CD4-positive, CD25-positive, alpha-beta regulatory T cell (primary cell): Measurements from ENCODE around the gene NOL3. TPM values are rescaled to one million over a fixed set of nuclear protein-coding genes. Genes with fewer than 3 reads are reported as not detected.

Source experiments
- ATAC-seq, 2 donors: fragments of 150-1000 bp; cut with Tn5 transposase; one replicate each; pipeline ENCODE4 v1.10.0; 2021; ENCODE audit warnings: low read depth in 2 of 2, moderate number of reproducible peaks in 2 of 2, moderate library complexity in 1 of 2
- DNase-seq, 3 donors: peaks; one replicate each; pipeline versions ENCODE4 v3.0.0 to v3.0.0-alpha.2; 2012 to 2022; ENCODE audit warnings: mixed read lengths in 1 of 3
- H3K27ac ChIP-seq: one replicate; pipeline ENCODE4 v1.7.0; 2013; ENCODE audit warnings: mild to moderate bottlenecking, low read length; ENCODE audit not compliant: insufficient read depth, poor library complexity, severe bottlenecking
- H3K27me3 ChIP-seq: one replicate; pipeline ENCODE4 v1.7.0; 2013; ENCODE audit warnings: low read length; ENCODE audit not compliant: control insufficient read depth, insufficient read depth
- H3K36me3 ChIP-seq: one replicate; pipeline ENCODE4 v1.7.0; 2013; ENCODE audit warnings: mild to moderate bottlenecking, low read length, moderate library complexity; ENCODE audit not compliant: control insufficient read depth, insufficient read depth
- H3K4me1 ChIP-seq: 2 replicates; pipeline ENCODE4 v1.7.0; 2013; ENCODE audit warnings: mild to moderate bottlenecking, low read length; ENCODE audit not compliant: insufficient read depth, control insufficient read depth, poor library complexity, severe bottlenecking
- H3K4me3 ChIP-seq: one replicate; pipeline ENCODE4 v1.7.0; 2013; ENCODE audit warnings: low read depth, mild to moderate bottlenecking, low read length, moderate library complexity
- H3K9me3 ChIP-seq, 2 experiments: 1 replicate in 1 of 2; 2 replicates in 1 of 2; pipeline ENCODE4 v1.7.0; 2013; ENCODE audit warnings: low read length in 2 of 2, mild to moderate bottlenecking in 1 of 2, moderate library complexity in 1 of 2; ENCODE audit not compliant: control insufficient read depth in 2 of 2
- H3K27ac Mint-ChIP-seq, 3 donors: one replicate each; pipeline ENCODE4 v1.8.0; 2020 to 2022; ENCODE audit warnings: mild to moderate bottlenecking in 3 of 3, mixed read lengths in 3 of 3, moderate library complexity in 2 of 3
- H3K27me3 Mint-ChIP-seq: one replicate; pipeline ENCODE4 v1.8.0; 2022; ENCODE audit warnings: mild to moderate bottlenecking, mixed read lengths
- H3K36me3 Mint-ChIP-seq: one replicate; pipeline ENCODE4 v1.8.0; 2020; ENCODE audit warnings: mixed read lengths
- H3K4me1 Mint-ChIP-seq, 4 donors: one replicate each; pipeline ENCODE4 v1.8.0; 2020 to 2022; ENCODE audit warnings: mixed read lengths in 4 of 4, mild to moderate bottlenecking in 1 of 4
- H3K4me3 Mint-ChIP-seq, 4 donors: one replicate each; pipeline ENCODE4 v1.8.0; 2020 to 2022; ENCODE audit warnings: mild to moderate bottlenecking in 4 of 4, mixed read lengths in 4 of 4, moderate library complexity in 3 of 4
- H3K9me3 Mint-ChIP-seq, 7 donors: one replicate each; pipeline ENCODE4 v1.8.0; 2020 to 2022; ENCODE audit warnings: mixed read lengths in 7 of 7, mild to moderate bottlenecking in 3 of 7, moderate library complexity in 2 of 7
- polyA plus RNA-seq, 4 donors: library from polyadenylated mRNA; unstranded; fragments of 300-500 nt; fragmentation: Illumina TruSeq; gene quantifications; one replicate each; pipeline ENCODE4 v1.2.3, GENCODE V29; 2021
- total RNA-seq: library from RNA; stranded (reverse); gene quantifications from one replicate; pipeline ENCODE4 v1.2.3, GENCODE V29; 2022

The NOL3 gene
- total and polyA plus RNA-seq, 5 donors from 2014 or later = 2.3 TPM; not detected in 4

GRCh38 chr16:67163999-67164558 is 6.3 kb upstream of the NOL3 start:
- Histone ChIP-seq H3K36me3 (no peaks in the 10 kb centered on the region), H3K9me3 (no peaks in the 10 kb centered on the region), H3K4me3 (no peak overlapping the region), H3K27ac (no peak overlapping the region), H3K4me1 (peaks cover 53% of the 10 kb centered on the region), H3K27me3 (peaks cover 13% of the 10 kb centered on the region)
- H3K27ac Mint-ChIP-seq = no peak overlapping the region
- H3K4me1 Mint-ChIP-seq = peaks cover 0 to 42% (median 17%) of the 10 kb centered on the region in 4 donors
- ATAC-seq = no peak
- no peaks in the 10 kb centered on the region for H3K36me3 Mint-ChIP-seq
- peaks cover 69% of the 10 kb centered on the region for H3K27me3 Mint-ChIP-seq
- DNase-seq = no peak
- H3K9me3 Mint-ChIP-seq = peaks cover 0 to 2% (median 0%) of the 10 kb centered on the region in 7 donors
- peak overlapping the region in 3 of 4 donors; percentile 27 to 50 (median 48) for H3K4me3 Mint-ChIP-seq

- Histone ChIP-seq H3K27ac (no peak within 1 kb of the TSS), H3K27me3 (peaks cover 13% of the 10 kb centered on the region), H3K36me3 (no peaks in the 10 kb centered on the region), H3K4me1 (peaks cover 52% of the 10 kb centered on the region), H3K9me3 (no peaks in the 10 kb centered on the region), H3K4me3 (no peak within 1 kb of the TSS)
- no peak within 1 kb of the TSS for H3K27ac Mint-ChIP-seq
- ATAC-seq = no peak
- peak within 1 kb of the TSS; percentile 29 to 74 (median 62) for H3K4me3 Mint-ChIP-seq
- peaks cover 0 to 42% (median 18%) of the 10 kb centered on the region in 4 donors for H3K4me1 Mint-ChIP-seq
- peaks cover 0 to 2% (median 0%) of the 10 kb centered on the region in 7 donors for H3K9me3 Mint-ChIP-seq
- H3K27me3 Mint-ChIP-seq = peaks cover 74% of the 10 kb centered on the region
- no peaks in the 10 kb centered on the region for H3K36me3 Mint-ChIP-seq
- peak in 1 of 3 donors; percentile 50 for DNase-seq
Observed at GRCh38 chr16:67164599-67165061, 5.7 kb upstream of the NOL3 start, which contains the start of gene HSF4. TSS of gene HSF4 (plus strand) at chr16:67164745. CDS start at chr16:67164812, 67 bp downstream.

- Histone ChIP-seq H3K9me3 (no peaks in the 10 kb centered on the region), H3K4me3 (no peak overlapping the region), H3K36me3 (no peaks in the 10 kb centered on the region), H3K4me1 (peaks cover 54% of the 10 kb centered on the region), H3K27me3 (peaks cover 13% of the 10 kb centered on the region), H3K27ac (no peak overlapping the region)
- Mint-ChIP-seq H3K27ac (no peak overlapping the region), H3K9me3 (peaks cover 0 to 2% (median 0%) of the 10 kb centered on the region in 7 donors), H3K36me3 (no peaks in the 10 kb centered on the region), H3K4me3 (peak overlapping the region; percentile 29 to 74 (median 62)), H3K27me3 (peaks cover 78% of the 10 kb centered on the region), H3K4me1 (peaks cover 4 to 42% (median 18%) of the 10 kb centered on the region in 4 donors)
- DNase-seq = peak in 1 of 3 donors; percentile 56
- ATAC-seq = no peak
Observed at GRCh38 chr16:67165121-67166078, 4.9 kb upstream of the NOL3 start.

GRCh38 chr16:67166110-67166547 is 4.2 kb upstream of the NOL3 start:
- Histone ChIP-seq H3K9me3 (no peaks in the 10 kb centered on the region), H3K27me3 (peaks cover 14% of the 10 kb centered on the region), H3K4me1 (peaks cover 52% of the 10 kb centered on the region), H3K36me3 (no peaks in the 10 kb centered on the region), H3K27ac (no peak overlapping the region), H3K4me3 (no peak overlapping the region)
- peaks cover 76% of the 10 kb centered on the region for H3K27me3 Mint-ChIP-seq
- DNase-seq (no peak), ATAC-seq (no peak)
- peaks cover 0 to 2% (median 0%) of the 10 kb centered on the region in 7 donors for H3K9me3 Mint-ChIP-seq
- no peak overlapping the region for H3K27ac Mint-ChIP-seq
- H3K4me1 Mint-ChIP-seq = peaks cover 4 to 40% (median 12%) of the 10 kb centered on the region in 4 donors
- no peaks in the 10 kb centered on the region for H3K36me3 Mint-ChIP-seq
- peak overlapping the region in 1 of 4 donors; percentile 24 for H3K4me3 Mint-ChIP-seq

GRCh38 chr16:67166598-67167168 is 3.7 kb upstream of the NOL3 start:
- H3K9me3 ChIP-seq = no peaks in the 10 kb centered on the region
- no peak for DNase-seq
- H3K4me3 ChIP-seq = no peak overlapping the region
- no peak for ATAC-seq
- no peaks in the 10 kb centered on the region for H3K36me3 ChIP-seq
- H3K27ac Mint-ChIP-seq = peak overlapping the region in 1 of 3 donors; percentile 48
- peaks cover 52% of the 10 kb centered on the region for H3K4me1 ChIP-seq
- peaks cover 19% of the 10 kb centered on the region for H3K27me3 ChIP-seq
- peaks cover 0 to 2% (median 0%) of the 10 kb centered on the region in 7 donors for H3K9me3 Mint-ChIP-seq
- H3K4me3 Mint-ChIP-seq = peak overlapping the region in 1 of 4 donors; percentile 24
- no peaks in the 10 kb centered on the region for H3K36me3 Mint-ChIP-seq
- peaks cover 4 to 37% (median 11%) of the 10 kb centered on the region in 4 donors for H3K4me1 Mint-ChIP-seq
- peaks cover 80% of the 10 kb centered on the region for H3K27me3 Mint-ChIP-seq
- H3K27ac ChIP-seq = no peak overlapping the region

- no peak for DNase-seq
- peaks cover 50% of the 10 kb centered on the region for H3K4me1 ChIP-seq
- H3K27ac ChIP-seq = no peak overlapping the region
- H3K27me3 Mint-ChIP-seq = peaks cover 78% of the 10 kb centered on the region
- peaks cover 0 to 2% (median 0%) of the 10 kb centered on the region in 7 donors for H3K9me3 Mint-ChIP-seq
- no peaks in the 10 kb centered on the region for H3K36me3 ChIP-seq
- no peak for ATAC-seq
- peaks cover 20% of the 10 kb centered on the region for H3K27me3 ChIP-seq
- no peak overlapping the region for H3K27ac Mint-ChIP-seq
- no peaks in the 10 kb centered on the region for H3K36me3 Mint-ChIP-seq
- peaks cover 0 to 30% (median 8%) of the 10 kb centered on the region in 4 donors for H3K4me1 Mint-ChIP-seq
- peak overlapping the region in 2 of 4 donors; percentile 5 to 68 for H3K4me3 Mint-ChIP-seq
- H3K4me3 ChIP-seq = no peak overlapping the region
- H3K9me3 ChIP-seq = no peaks in the 10 kb centered on the region
Observed at GRCh38 chr16:67167588-67167987, 2.8 kb upstream of the NOL3 start.

GRCh38 chr16:67169011-67169451 is 1.3 kb upstream of the NOL3 start:
- Histone ChIP-seq H3K27ac (no peak overlapping the region), H3K27me3 (peaks cover 28% of the 10 kb centered on the region), H3K9me3 (no peaks in the 10 kb centered on the region), H3K4me1 (peaks cover 43% of the 10 kb centered on the region), H3K4me3 (no peak overlapping the region), H3K36me3 (no peaks in the 10 kb centered on the region)
- peak overlapping the region in 1 of 4 donors; percentile 38 for H3K4me3 Mint-ChIP-seq
- ATAC-seq (no peak), DNase-seq (no peak)
- peaks cover 0 to 2% (median 0%) of the 10 kb centered on the region in 7 donors for H3K9me3 Mint-ChIP-seq
- H3K4me1 Mint-ChIP-seq = peaks cover 5 to 36% (median 15%) of the 10 kb centered on the region in 4 donors
- H3K27me3 Mint-ChIP-seq = peaks cover 84% of the 10 kb centered on the region
- no peak overlapping the region for H3K27ac Mint-ChIP-seq
- H3K36me3 Mint-ChIP-seq = no peaks in the 10 kb centered on the region
